NCI-H510A treated with DMSO at 0.1 percent for 48 hours (cell line): ENCODE measurements around the gene TMEM167A.
"Not testable (repeated sequence)": the region's sequence is repeated elsewhere in the genome, so short reads cannot be mapped to it uniquely, and the experiment has no call there.

Source experiments
- DNase-seq: peaks from one replicate; lab custom pipeline; 2025; lab: John Stamatoyannopoulos, UW

The TMEM167A gene

GRCh38 chr5:83090169-83090568 lies 13.0 kb upstream of the TMEM167A start:
- no peak for DNase-seq

GRCh38 chr5:83085106-83085505 lies 7.9 kb upstream of the TMEM167A start:
- DNase-seq: no peak

- DNase-seq: no peak
Measured at GRCh38 chr5:83084336-83084735, 7.1 kb upstream of the TMEM167A start.

- DNase-seq: no peak
Measured at GRCh38 chr5:83082750-83083149, 5.6 kb upstream of the TMEM167A start.

- peak; percentile 24 for DNase-seq
Measured at GRCh38 chr5:83077662-83078261, 568 bp upstream of the TMEM167A start.

- no peak for DNase-seq
Measured at GRCh38 chr5:83072966-83073365, 4.2 kb downstream of the TMEM167A start.

- no peak for DNase-seq
Measured at GRCh38 chr5:83071286-83072051, 5.7 kb downstream of the TMEM167A start.

GRCh38 chr5:83069096-83069799 lies 7.9 kb downstream of the TMEM167A start:
- no peak for DNase-seq

GRCh38 chr5:83067377-83067776 lies 9.8 kb downstream of the TMEM167A start:
- not testable (repeated sequence) for DNase-seq

GRCh38 chr5:83066548-83067110 lies 10.6 kb downstream of the TMEM167A start:
- no peak for DNase-seq

- DNase-seq: no peak
Measured at GRCh38 chr5:83059341-83059740, 17.9 kb downstream of the TMEM167A start.

GRCh38 chr5:83058726-83059125 lies 18.5 kb downstream of the TMEM167A start:
- DNase-seq: no peak

- DNase-seq: no peak
Measured at GRCh38 chr5:83055166-83055565, 22.0 kb downstream of the TMEM167A start.

- no peak for DNase-seq
Measured at GRCh38 chr5:83050723-83051340, 26.4 kb downstream of the TMEM167A start.

- DNase-seq: no peak
Measured at GRCh38 chr5:83049370-83049885, 27.8 kb downstream of the TMEM167A start.

- DNase-seq: no peak
Measured at GRCh38 chr5:83048811-83049210, 28.4 kb downstream of the TMEM167A start.

GRCh38 chr5:83048277-83048676 lies 28.9 kb downstream of the TMEM167A start:
- DNase-seq: no peak

- DNase-seq: no peak
Measured at GRCh38 chr5:83044926-83045325, 32.3 kb downstream of the TMEM167A start.

- DNase-seq: no peak
Measured at GRCh38 chr5:83042507-83042906, 34.7 kb downstream of the TMEM167A start.

GRCh38 chr5:83038924-83039323 lies 38.3 kb downstream of the TMEM167A start:
- no peak for DNase-seq

- no peak for DNase-seq
Measured at GRCh38 chr5:83036991-83037575, 40.1 kb downstream of the TMEM167A start.
